Measurements from ENCODE around the gene POLDIP3.

POLDIP3 gene, protein sequence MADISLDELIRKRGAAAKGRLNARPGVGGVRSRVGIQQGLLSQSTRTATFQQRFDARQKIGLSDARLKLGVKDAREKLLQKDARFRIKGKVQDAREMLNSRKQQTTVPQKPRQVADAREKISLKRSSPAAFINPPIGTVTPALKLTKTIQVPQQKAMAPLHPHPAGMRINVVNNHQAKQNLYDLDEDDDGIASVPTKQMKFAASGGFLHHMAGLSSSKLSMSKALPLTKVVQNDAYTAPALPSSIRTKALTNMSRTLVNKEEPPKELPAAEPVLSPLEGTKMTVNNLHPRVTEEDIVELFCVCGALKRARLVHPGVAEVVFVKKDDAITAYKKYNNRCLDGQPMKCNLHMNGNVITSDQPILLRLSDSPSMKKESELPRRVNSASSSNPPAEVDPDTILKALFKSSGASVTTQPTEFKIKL

DNA sequence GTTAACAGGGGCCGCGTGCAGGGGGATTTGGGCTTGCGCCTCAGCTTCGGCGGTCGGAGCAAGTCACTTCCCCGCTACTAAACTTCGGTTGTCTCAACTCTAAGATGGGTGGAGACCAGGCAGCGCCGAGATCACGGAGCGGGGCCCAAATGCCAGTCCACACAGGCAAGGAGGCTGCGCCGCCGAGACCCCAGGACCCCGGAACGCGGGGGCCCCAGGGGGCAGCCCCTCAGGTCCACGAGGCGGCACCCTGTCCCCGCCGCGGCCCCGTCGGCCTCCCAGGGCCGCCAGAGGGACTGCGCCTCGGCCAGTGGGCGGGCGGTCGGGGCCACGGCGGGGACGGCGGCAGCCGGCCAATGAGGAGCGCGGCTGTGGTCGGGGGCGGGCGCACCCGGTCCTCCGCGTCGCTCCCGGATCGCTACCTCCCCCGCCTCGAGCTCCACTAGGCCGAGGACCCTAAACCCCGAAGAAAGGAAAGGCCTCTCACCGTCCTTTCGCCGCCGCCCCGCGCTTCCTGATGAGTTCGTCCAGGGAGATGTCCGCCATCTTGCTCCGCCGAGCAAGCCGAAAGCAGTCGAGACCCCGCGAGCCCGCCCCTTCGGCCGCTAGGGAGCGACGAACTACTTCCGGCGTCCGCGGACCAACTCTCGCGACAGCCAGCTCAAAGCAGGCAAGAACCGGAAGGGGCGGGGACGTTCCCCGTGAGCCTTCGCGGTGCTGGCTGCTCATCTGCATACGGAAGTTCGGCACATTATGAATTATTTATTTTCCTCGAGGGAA, at the start of gene POLDIP3:
Gene POLDIP3 (minus strand): TSS at position 572 of the 780 bp plus-strand sequence. CDS start 26 bp downstream, at position 546.
- Mint-ChIP-seq H3K4me1 (peaks cover 71% of the 10 kb centered on the region), H3K9me3 (peaks cover 3% of the 10 kb centered on the region), H3K27ac (peak within 1 kb of the TSS; percentile 100), H3K27me3 (ENCODE audit: low read depth, poor library complexity) (peaks cover 7% of the 10 kb centered on the region), H3K36me3 (ENCODE audit: low read depth) (peaks cover 37% of the 10 kb centered on the region), H3K4me3 (peak within 1 kb of the TSS; percentile 99)
- DNase-seq = peak; percentile 99
- TF ChIP-seq, protein P1, sequence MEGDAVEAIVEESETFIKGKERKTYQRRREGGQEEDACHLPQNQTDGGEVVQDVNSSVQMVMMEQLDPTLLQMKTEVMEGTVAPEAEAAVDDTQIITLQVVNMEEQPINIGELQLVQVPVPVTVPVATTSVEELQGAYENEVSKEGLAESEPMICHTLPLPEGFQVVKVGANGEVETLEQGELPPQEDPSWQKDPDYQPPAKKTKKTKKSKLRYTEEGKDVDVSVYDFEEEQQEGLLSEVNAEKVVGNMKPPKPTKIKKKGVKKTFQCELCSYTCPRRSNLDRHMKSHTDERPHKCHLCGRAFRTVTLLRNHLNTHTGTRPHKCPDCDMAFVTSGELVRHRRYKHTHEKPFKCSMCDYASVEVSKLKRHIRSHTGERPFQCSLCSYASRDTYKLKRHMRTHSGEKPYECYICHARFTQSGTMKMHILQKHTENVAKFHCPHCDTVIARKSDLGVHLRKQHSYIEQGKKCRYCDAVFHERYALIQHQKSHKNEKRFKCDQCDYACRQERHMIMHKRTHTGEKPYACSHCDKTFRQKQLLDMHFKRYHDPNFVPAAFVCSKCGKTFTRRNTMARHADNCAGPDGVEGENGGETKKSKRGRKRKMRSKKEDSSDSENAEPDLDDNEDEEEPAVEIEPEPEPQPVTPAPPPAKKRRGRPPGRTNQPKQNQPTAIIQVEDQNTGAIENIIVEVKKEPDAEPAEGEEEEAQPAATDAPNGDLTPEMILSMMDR (IDR thresholded peaks at IDR 0.05) = no peak

DNA sequence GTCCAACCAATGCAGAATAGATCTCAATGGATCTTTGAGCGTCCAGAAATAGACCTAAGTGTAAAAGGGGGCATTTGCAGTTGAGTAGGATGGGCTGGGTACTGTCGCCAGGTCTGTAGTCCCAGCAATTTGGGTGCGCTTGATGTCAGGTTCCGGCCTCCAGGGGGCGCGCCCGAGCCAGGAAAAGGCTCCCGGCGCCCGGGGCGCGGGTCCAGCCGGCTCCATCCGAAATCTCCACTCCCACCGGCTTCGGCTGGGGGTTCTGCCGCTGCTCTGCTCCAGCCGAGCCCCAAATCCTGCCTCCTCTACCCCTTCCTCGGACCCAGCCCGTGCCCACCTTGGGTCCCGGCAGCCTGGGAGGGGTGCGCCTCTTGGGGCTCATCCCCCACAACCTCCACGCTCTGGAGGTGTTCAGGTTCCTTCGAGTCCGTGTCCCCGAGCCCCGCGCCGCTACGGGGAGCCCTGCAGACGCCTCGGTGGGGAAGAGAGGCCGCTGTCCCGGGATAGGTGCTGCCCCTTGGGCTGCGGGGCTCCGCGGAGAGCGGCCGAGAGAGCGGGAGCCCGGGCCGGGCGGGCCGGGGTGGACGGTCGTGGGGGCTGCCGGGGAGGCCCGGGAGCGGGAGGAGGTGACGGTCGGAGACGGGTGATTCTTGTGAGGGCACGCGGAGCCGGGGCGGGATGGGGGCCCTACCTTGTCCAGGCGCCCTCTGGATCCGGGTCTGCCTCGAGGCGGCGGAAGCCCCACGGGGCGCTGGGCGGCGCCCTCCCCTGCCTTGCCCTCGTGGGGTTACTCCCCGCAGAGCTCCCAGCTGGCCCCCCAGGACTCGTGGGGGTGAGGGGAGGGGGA, 47.5 kb upstream of the POLDIP3 start:
- H3K27me3 Mint-ChIP-seq (ENCODE audit: low read depth, poor library complexity) = peaks cover 51% of the 10 kb centered on the region
- H3K9me3 Mint-ChIP-seq = no peaks in the 10 kb centered on the region
- peak; percentile 95 for DNase-seq
- peaks cover 7% of the 10 kb centered on the region for H3K4me1 Mint-ChIP-seq
- H3K27ac Mint-ChIP-seq = no peak overlapping the region
- TF ChIP-seq, protein P1 (IDR thresholded peaks at IDR 0.05) = peak; percentile 77
- H3K36me3 Mint-ChIP-seq (ENCODE audit: low read depth) = no peaks in the 10 kb centered on the region
- H3K4me3 Mint-ChIP-seq = peak overlapping the region; percentile 48

DNA sequence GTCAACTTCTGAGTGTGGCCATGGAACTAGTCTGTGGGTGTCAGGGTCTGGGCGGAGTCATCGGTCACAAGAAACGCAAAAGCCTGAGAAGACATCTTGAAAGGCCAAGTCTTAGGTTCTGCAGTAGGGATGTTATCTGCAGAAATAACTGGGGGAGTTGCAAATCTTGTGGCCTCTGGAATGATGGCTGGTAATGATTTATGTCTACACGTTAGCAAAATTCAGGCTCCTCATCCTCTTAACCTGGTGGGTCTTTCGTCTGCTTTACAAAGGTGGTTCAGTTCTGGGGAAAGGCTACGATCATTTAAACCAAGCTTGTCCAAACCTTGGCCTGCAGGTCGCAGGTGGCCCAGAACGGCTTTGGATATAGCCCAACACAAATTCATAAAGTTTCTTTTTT, 41.9 kb upstream of the POLDIP3 start:
- Mint-ChIP-seq H3K27me3 (ENCODE audit: low read depth, poor library complexity) (peaks cover 25% of the 10 kb centered on the region), H3K36me3 (ENCODE audit: low read depth) (no peaks in the 10 kb centered on the region), H3K4me3 (no peak overlapping the region), H3K27ac (no peak overlapping the region), H3K4me1 (peaks cover 44% of the 10 kb centered on the region), H3K9me3 (no peaks in the 10 kb centered on the region)
- DNase-seq = no peak
- TF ChIP-seq, protein P1 (IDR thresholded peaks at IDR 0.05) = no peak

DNA sequence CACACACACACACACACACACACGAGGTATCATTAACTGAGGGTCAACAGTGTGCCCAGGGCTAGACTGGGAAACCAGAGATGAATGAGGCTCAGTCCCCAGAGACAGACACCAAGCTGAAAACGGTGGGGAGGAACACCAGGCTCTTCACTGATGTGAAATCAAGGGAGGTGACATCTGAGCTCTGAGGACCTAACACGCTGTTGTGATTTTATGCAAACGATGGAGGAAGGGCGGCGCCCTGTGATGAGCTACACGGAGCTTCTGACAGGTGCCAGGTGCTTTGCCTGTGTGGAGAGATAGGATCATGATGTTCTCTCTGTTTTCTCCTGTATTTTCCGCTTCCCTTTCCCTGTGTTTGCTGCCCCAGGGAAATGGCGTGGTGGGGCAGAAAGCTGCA, 41.0 kb upstream of the POLDIP3 start:
- peak overlapping the region; percentile 24 for H3K27ac Mint-ChIP-seq
- H3K4me1 Mint-ChIP-seq = peaks cover 52% of the 10 kb centered on the region
- H3K36me3 Mint-ChIP-seq (ENCODE audit: low read depth) = no peaks in the 10 kb centered on the region
- peaks cover 25% of the 10 kb centered on the region for H3K27me3 Mint-ChIP-seq (ENCODE audit: low read depth, poor library complexity)
- no peak for DNase-seq
- H3K4me3 Mint-ChIP-seq = no peak overlapping the region
- TF ChIP-seq, protein P1 (IDR thresholded peaks at IDR 0.05) = no peak
- H3K9me3 Mint-ChIP-seq = no peaks in the 10 kb centered on the region

DNA sequence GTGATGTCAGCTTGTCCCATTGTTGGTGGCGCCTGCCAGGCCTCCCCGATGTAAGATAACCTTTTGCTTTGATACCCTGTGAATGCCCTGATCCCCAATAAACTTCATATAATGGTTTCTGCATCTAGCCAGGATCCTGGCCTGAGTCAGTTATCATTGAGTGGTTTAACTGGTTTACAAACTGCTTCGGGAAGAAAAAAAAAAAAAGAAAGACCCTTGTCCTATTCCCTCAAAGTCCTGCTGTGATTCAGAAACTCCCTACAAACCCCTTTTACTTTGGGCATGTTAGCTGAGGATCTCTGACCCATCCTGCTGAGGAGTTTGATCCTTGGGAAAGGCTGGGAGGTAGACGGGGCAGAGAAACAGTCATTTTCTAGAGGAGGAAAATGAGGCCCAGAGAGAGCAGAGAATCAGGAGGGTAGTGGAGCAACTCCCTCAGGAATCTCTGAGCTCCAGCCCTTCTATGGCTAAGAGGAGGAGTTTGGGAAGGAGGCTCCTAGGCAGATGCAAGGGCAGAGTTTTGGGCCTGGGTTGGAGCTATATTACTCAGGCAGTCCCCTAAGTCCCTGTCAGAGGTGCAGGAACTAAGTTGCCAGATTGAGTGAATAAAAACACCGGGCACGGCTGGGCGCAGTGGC, 39.9 kb upstream of the POLDIP3 start:
- Mint-ChIP-seq H3K9me3 (no peaks in the 10 kb centered on the region), H3K27ac (no peak overlapping the region)
- TF ChIP-seq, protein P1 (IDR thresholded peaks at IDR 0.05) = no peak

More for the DNA sequence above, 39.9 kb upstream of the POLDIP3 start:
- DNase-seq = no peak
- Mint-ChIP-seq H3K4me3 (no peak overlapping the region), H3K36me3 (ENCODE audit: low read depth) (no peaks in the 10 kb centered on the region), H3K4me1 (peaks cover 52% of the 10 kb centered on the region), H3K27me3 (ENCODE audit: low read depth, poor library complexity) (peaks cover 17% of the 10 kb centered on the region)

All from nephron progenitor cell (in vitro differentiated cells).